Measurements from ENCODE around the gene CFAP65. TPM values are rescaled to one million over a fixed set of nuclear protein-coding genes. Genes with fewer than 3 reads are reported as not detected.

CFAP65 gene
- total RNA-seq, 1 experiment from 2014 or later, result 0.33 TPM

- H3K4me3 ChIP-seq (ENCODE audit: low read depth in 2 of 2, low read length in 2 of 2), result no peak overlapping the region
- intact Hi-C loops (cut with micrococcal nuclease; ENCODE audit: unreplicated experiment) (loop anchor here (10.0 kb wide), 1 partner anchor 164 kb away; no protein-coding TSS in a partner anchor), in situ Hi-C loops (cut with HindIII; ENCODE audit: low pct_unique_long_range_greater_than_20kb, low sequenced_read_pairs) (no loop called here)
- H3K27me3 ChIP-seq (ENCODE audit: control insufficient read depth, insufficient read depth, low read length), result peaks cover 7% of the 10 kb centered on the region; the same call in 1 of the 2 replicates
- POLR2A ChIA-PET, result no interaction called here
- H3K27ac ChIP-seq (ENCODE audit: low read length), result no peak overlapping the region
- CTCF ChIA-PET, result no interaction called here
- no TSS peak for BruUV-seq (replicated peaks)
- H3K4me1 ChIP-seq (ENCODE audit: control insufficient read depth, insufficient read depth, low read length), result no peaks in the 10 kb centered on the region
- no peak for TF ChIP-seq CTCF (IDR thresholded peaks at IDR 0.05)
- no peak for TF ChIP-seq REST (IDR thresholded peaks at IDR 0.05; ENCODE audit: insufficient read depth in 1 of 2, low read depth in 2 of 2, low read length in 1 of 2)
- TF ChIP-seq POLR2AphosphoS5 (IDR thresholded peaks at IDR 0.05; ENCODE audit: low read depth, low read length), result no peak
- no peak for TF ChIP-seq SIN3A (IDR thresholded peaks at IDR 0.05; ENCODE audit: borderline replicate concordance, insufficient read depth, low read depth, low read length)
- TF ChIP-seq TCF7L2 (IDR thresholded peaks at IDR 0.05; ENCODE audit: low read depth, low read length), result no peak
- ATAC-seq (no peak), DNase-seq (ENCODE audit: low read depth, low spot score) (no peak)
- H3K9me3 ChIP-seq (ENCODE audit: control insufficient read depth, insufficient read depth, low read depth, low read length), result no peaks in the 10 kb centered on the region
- H3K36me3 ChIP-seq (ENCODE audit: control insufficient read depth, insufficient read depth, low read length), result no peaks in the 10 kb centered on the region
Measured at GRCh38 chr2:218990612-218991011, 50.7 kb downstream of the CFAP65 start.

GRCh38 chr2:218990052-218990451, 51.3 kb downstream of the CFAP65 start:
- in situ Hi-C loops (cut with HindIII; ENCODE audit: low pct_unique_long_range_greater_than_20kb, low sequenced_read_pairs) (no loop called here), intact Hi-C loops (cut with micrococcal nuclease; ENCODE audit: unreplicated experiment) (loop anchor here (10.0 kb wide), 1 partner anchor 165 kb away; no protein-coding TSS in a partner anchor)
- H3K27ac ChIP-seq (ENCODE audit: low read length), result no peak overlapping the region
- no peaks in the 10 kb centered on the region for H3K36me3 ChIP-seq (ENCODE audit: control insufficient read depth, insufficient read depth, low read length)
- H3K9me3 ChIP-seq (ENCODE audit: control insufficient read depth, insufficient read depth, low read depth, low read length), result no peaks in the 10 kb centered on the region
- ATAC-seq (no peak), DNase-seq (ENCODE audit: low read depth, low spot score) (no peak)
- H3K4me3 ChIP-seq (ENCODE audit: low read depth in 2 of 2, low read length in 2 of 2), result no peak overlapping the region
- BruUV-seq (replicated peaks), result no TSS peak
- no peaks in the 10 kb centered on the region for H3K4me1 ChIP-seq (ENCODE audit: control insufficient read depth, insufficient read depth, low read length)
- H3K27me3 ChIP-seq (ENCODE audit: control insufficient read depth, insufficient read depth, low read length), result peaks cover 9% of the 10 kb centered on the region; the same call in 1 of the 2 replicates
- CTCF ChIA-PET, result no interaction called here
- POLR2A ChIA-PET, result no interaction called here
- TF ChIP-seq SIN3A (IDR thresholded peaks at IDR 0.05; ENCODE audit: borderline replicate concordance, insufficient read depth, low read depth, low read length) (no peak), CTCF (IDR thresholded peaks at IDR 0.05) (no peak), TCF7L2 (IDR thresholded peaks at IDR 0.05; ENCODE audit: low read depth, low read length) (no peak), REST (IDR thresholded peaks at IDR 0.05; ENCODE audit: insufficient read depth in 1 of 2, low read depth in 2 of 2, low read length in 1 of 2) (no peak), POLR2AphosphoS5 (IDR thresholded peaks at IDR 0.05; ENCODE audit: low read depth, low read length) (no peak)

Measured in Panc1 (cell line).